GM12878 (cell line): ENCODE results near the gene MEMO1. TPM values are rescaled to one million over a fixed set of nuclear protein-coding genes. Genes with fewer than 3 reads are reported as not detected.

Source experiments
- ATAC-seq: fragments of 200-7000 bp; cut with Tn5 transposase; 3 replicates; pipeline ENCODE4 v1.9.1; 2020; ENCODE audit warnings: mild to moderate bottlenecking, moderate library complexity
- BruUV-seq: library from RNA; stranded (reverse); fragments of 400-500 nt; replicated peaks from 2 replicates; lab custom pipeline; 2021; lab: Mats Ljungman, UMichigan
- CTCF ChIA-PET: fragments of 300-600 bp; sonication (Branson Sonifier 250); formaldehyde crosslinking; extraction: SDS; loops from one replicate; lab custom pipeline; 2021; ENCODE audit warnings: inconsistent platforms; lab: Yijun Ruan, JAX
- POLR2A ChIA-PET: fragments of 350-600 bp; formaldehyde crosslinking; extraction: SDS; loops from one replicate; lab custom pipeline; 2021; ENCODE audit warnings: inconsistent platforms; lab: Charles Lee
- RAD21 ChIA-PET: fragments of 300-600 bp; sonication (Branson Sonifier 250); formaldehyde crosslinking; loops from one replicate; lab custom pipeline; 2023; ENCODE audit warnings: antibody characterized with exemption; ENCODE audit not compliant: unreplicated experiment; lab: Charles Lee
- SMC1A ChIA-PET: fragments of 300-600 bp; sonication (Branson Sonifier 250); formaldehyde crosslinking; loops from one replicate; lab custom pipeline; 2023; ENCODE audit not compliant: unreplicated experiment, uncharacterized antibody; lab: Charles Lee
- DNase-seq: peaks from one replicate; pipeline ENCODE4 v3.0.0-alpha.2; 2011; ENCODE audit warnings: low read depth, low spot score
- FAIRE-seq: peaks from 3 replicates; lab custom pipeline; 2011; peaks lifted over from hg19 to GRCh38; lab: Jason Lieb, UNC
- H2AFZ ChIP-seq: 2 replicates; pipeline ENCODE4 v1.6.0; 2011; ENCODE audit warnings: low read depth, low read length, control low read depth; ENCODE audit not compliant: control insufficient read depth
- H3K27ac ChIP-seq: 2 replicates; pipeline ENCODE4 v1.5.1; 2011; ENCODE audit warnings: control low read depth; ENCODE audit not compliant: control insufficient read depth, insufficient read depth
- H3K27me3 ChIP-seq, 2 experiments: replicated peaks in 1 of 2; 2 replicates each; pipeline versions ENCODE4 v1.6.0 to v1.6.1; 2011; ENCODE audit warnings: low read length in 1 of 2; ENCODE audit not compliant: control insufficient read depth in 2 of 2, insufficient read depth in 2 of 2
- H3K36me3 ChIP-seq, 2 experiments: 2 replicates each; pipeline ENCODE4 v1.5.1; 2011; ENCODE audit warnings: low read length in 1 of 2; ENCODE audit not compliant: control insufficient read depth in 2 of 2, insufficient read depth in 2 of 2
- H3K4me1 ChIP-seq: 2 replicates; pipeline ENCODE4 v1.6.1; 2011; ENCODE audit warnings: mild to moderate bottlenecking, low read length, moderate library complexity, mixed read lengths; ENCODE audit not compliant: control insufficient read depth, insufficient read depth
- H3K4me2 ChIP-seq: 2 replicates; pipeline ENCODE4 v1.6.0; 2011; ENCODE audit warnings: control low read depth; ENCODE audit not compliant: control insufficient read depth, insufficient read depth
- H3K4me3 ChIP-seq: fragments of 200-600 bp; sonication (generic); 2 replicates; pipeline ENCODE4 v1.5.1; 2016
- H3K79me2 ChIP-seq: 2 replicates; pipeline ENCODE4 v1.6.0; 2011; ENCODE audit warnings: low read length; ENCODE audit not compliant: control insufficient read depth, insufficient read depth
- H3K9ac ChIP-seq: 2 replicates; pipeline ENCODE4 v1.8.0; 2011; ENCODE audit warnings: low read length, control low read depth, mixed read lengths; ENCODE audit not compliant: control insufficient read depth, insufficient read depth
- H3K9me3 ChIP-seq: replicated peaks from 3 replicates; pipeline ENCODE4 v1.5.1; 2011; ENCODE audit warnings: mild to moderate bottlenecking, low read length; ENCODE audit not compliant: control insufficient read depth, insufficient read depth
- H4K20me1 ChIP-seq: 2 replicates; pipeline ENCODE4 v1.6.0; 2011; ENCODE audit not compliant: control insufficient read depth, insufficient read depth
- CHD2 ChIP-seq: IDR thresholded peaks from 2 replicates; pipeline ENCODE4 v1.6.1; 2011; ENCODE audit warnings: low read depth, low read length, improper control_type of control experiment, borderline replicate concordance
- EZH2 ChIP-seq: IDR thresholded peaks from 2 replicates; pipeline ENCODE4 v1.6.1; 2012; ENCODE audit warnings: low read depth, mild to moderate bottlenecking, control low read depth, inconsistent platforms, low read length, borderline replicate concordance; ENCODE audit not compliant: control insufficient read depth
- FOS ChIP-seq: IDR thresholded peaks from 3 replicates; pipeline ENCODE4 v1.6.1; 2011; ENCODE audit warnings: borderline replicate concordance; ENCODE audit not compliant: insufficient read length; ENCODE audit errors: extremely low read depth
- IRF4 ChIP-seq: IDR thresholded peaks from 2 replicates; pipeline ENCODE4 v1.6.1; 2011; ENCODE audit warnings: low read depth, low read length
- KLF5 ChIP-seq: fragments of 450-650 bp; IDR thresholded peaks from 2 replicates; pipeline ENCODE4 v1.6.1; 2014; ENCODE audit warnings: mild to moderate bottlenecking; ENCODE audit not compliant: partially characterized antibody
- NFIC ChIP-seq: IDR thresholded peaks from 2 replicates; pipeline ENCODE4 v1.6.1; 2012; ENCODE audit warnings: low read depth, mild to moderate bottlenecking, inconsistent platforms, low read length, moderate library complexity
- PAX8 ChIP-seq: fragments of 450-650 bp; IDR thresholded peaks from 2 replicates; pipeline ENCODE4 v1.6.1; 2017; ENCODE audit warnings: mild to moderate bottlenecking, moderate library complexity
- POLR2AphosphoS5 ChIP-seq: IDR thresholded peaks from 2 replicates; pipeline ENCODE4 v1.6.1; 2011; ENCODE audit warnings: mild to moderate bottlenecking, low read length, inconsistent platforms
- ZNF384 ChIP-seq: IDR thresholded peaks from 2 replicates; pipeline ENCODE4 v1.6.1; 2012; ENCODE audit warnings: low read depth, mild to moderate bottlenecking, low read length, improper control_type of control experiment, borderline replicate concordance
- ZNF622 ChIP-seq: fragments of 450-650 bp; IDR thresholded peaks from 2 replicates; pipeline ENCODE4 v1.6.1; 2017; ENCODE audit warnings: mild to moderate bottlenecking, inconsistent platforms
- ZSCAN29 ChIP-seq: fragments of 450-650 bp; IDR thresholded peaks from 2 replicates; pipeline ENCODE4 v1.6.1; 2017; ENCODE audit warnings: mild to moderate bottlenecking, moderate library complexity
- WGBS: methylation state at CpG from one replicate; pipeline ENCODE4 v1.1.6; 2016; ENCODE audit warnings: low lambda C conversion rate; ENCODE audit not compliant: insufficient replicate concordance, insufficient coverage; ENCODE audit errors: missing lambda C conversion rate; 5-methylcytosine and 5-hydroxymethylcytosine counted together
- in situ Hi-C: fragments of 300-500 bp; cut with MboI; formaldehyde crosslinking; loops from 9 replicates; pipeline ENCODE4 v1.14.3; 2018; ENCODE audit warnings: mixed read lengths
- intact Hi-C: fragments of 100-400 bp; cut with micrococcal nuclease; formaldehyde crosslinking; loops from one replicate; pipeline ENCODE4 v1.14.2; 2022; ENCODE audit not compliant: unreplicated experiment
- polyA plus RNA-seq, 11 experiments: library from polyadenylated mRNA; depleted of rRNA in 4 of 11; unstranded in 6 of 11; stranded (reverse) in 5 of 11; fragments of >200 nt; fragmentation: Nextera tagmentation in 4 of 11; fragmentation: Illumina TruSeq in 1 of 11; extraction: Ambion mirVana in 4 of 11; extraction: Trizol in 1 of 11; gene quantifications; 1 replicate in 1 of 11; 2 replicates in 10 of 11; pipeline versions ENCODE4 v1.2.1 to v1.2.3, GENCODE V29; 2011 to 2016; ENCODE audit warnings: inconsistent platforms in 2 of 11, missing spikeins in 2 of 11, low read depth in 1 of 11
- total RNA-seq, 4 experiments: library from RNA; depleted of rRNA in 3 of 4; stranded (reverse); fragments of >200 nt in 3 of 4; fragmentation: Illumina TruSeq in 1 of 4; extraction: Trizol in 1 of 4; gene quantifications; 2 replicates each; pipeline versions ENCODE4 v1.2.1 to v1.2.3, GENCODE V29; 2013 to 2021
- TF ChIP-seq, protein P1 (sequence below): IDR thresholded peaks from 2 replicates; pipeline ENCODE4 v1.6.1; 2011; ENCODE audit warnings: low read depth, mild to moderate bottlenecking, low read length, moderate library complexity, borderline replicate concordance; ENCODE audit errors: extremely low read depth
- TF ChIP-seq, protein P2 (sequence below): fragments of 450-650 bp; formaldehyde crosslinking; IDR thresholded peaks from 2 replicates; pipeline ENCODE4 v1.5.0; 2022; ENCODE audit warnings: mild to moderate bottlenecking, missing genetic modification characterization
- TF ChIP-seq, protein P3 (sequence below): IDR thresholded peaks from 2 replicates; pipeline ENCODE4 v1.6.1; 2012; ENCODE audit warnings: improper control_type of control experiment, low read depth, low read length; ENCODE audit not compliant: insufficient replicate concordance

Gene MEMO1
- total and polyA plus RNA-seq, 10 of the 15 experiments (the other 5 are each of a cell fraction or from before 2014, with no cell fraction given) = 39.8 to 99.1 (median 72.2) TPM

DNA sequence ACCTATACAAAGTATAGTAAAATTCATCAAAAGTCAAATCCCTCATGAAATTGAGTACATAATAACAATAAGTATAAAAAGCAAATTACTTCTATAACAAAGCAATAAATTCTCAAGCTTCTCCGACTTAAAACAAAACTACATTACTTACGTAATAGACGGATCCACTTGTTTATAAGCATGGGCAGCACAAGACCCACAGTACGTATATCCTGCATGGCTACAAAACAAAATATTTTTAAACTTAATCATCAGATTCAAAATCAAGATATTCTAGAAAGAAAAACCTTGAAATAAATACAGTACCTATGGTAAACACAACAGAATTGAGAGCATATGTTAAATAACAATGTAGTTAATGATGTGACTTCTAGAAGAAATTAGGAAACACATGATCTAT lies 78.9 kb downstream of the MEMO1 start:
- no peaks in the 10 kb centered on the region for H3K4me1 ChIP-seq
- no peak overlapping the region for H3K4me3 ChIP-seq
- no peak for DNase-seq
- H3K27ac ChIP-seq = no peak overlapping the region
- 98% methylated on average over 4 of the region's 4 CpGs for WGBS
- CTCF ChIA-PET = interaction anchor here (1.4 kb wide), 1 partner anchor 10 kb away, joined by 4 read pairs; no protein-coding TSS in a partner anchor
- H2AFZ ChIP-seq = no peak overlapping the region
- intact Hi-C loops (no loop called here), in situ Hi-C loops (no loop called here)
- peaks cover 0 to 3% of the 10 kb centered on the region in 2 experiments; a peak in 1 of 4 replicates for H3K36me3 ChIP-seq
- no peaks in the 10 kb centered on the region for H3K9me3 ChIP-seq
- RAD21 ChIA-PET = no interaction called here
- no peak overlapping the region for H3K4me2 ChIP-seq
- FAIRE-seq = no peak
- H3K27me3 ChIP-seq = no peaks in the 10 kb centered on the region
- H4K20me1 ChIP-seq = no peaks in the 10 kb centered on the region
- no peak for ATAC-seq
- SMC1A ChIA-PET = interaction anchor here (1.0 to 2.0 kb wide), 2 partner anchors 10 to 27 kb away, joined by 4 to 6 read pairs; no protein-coding TSS in a partner anchor
- no peak for TF ChIP-seq ZNF622
- no peak for TF ChIP-seq ZSCAN29
- TF ChIP-seq, protein P1, sequence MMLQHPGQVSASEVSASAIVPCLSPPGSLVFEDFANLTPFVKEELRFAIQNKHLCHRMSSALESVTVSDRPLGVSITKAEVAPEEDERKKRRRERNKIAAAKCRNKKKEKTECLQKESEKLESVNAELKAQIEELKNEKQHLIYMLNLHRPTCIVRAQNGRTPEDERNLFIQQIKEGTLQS = no peak
- TF ChIP-seq EZH2 = no peak
- TF ChIP-seq, protein P2, sequence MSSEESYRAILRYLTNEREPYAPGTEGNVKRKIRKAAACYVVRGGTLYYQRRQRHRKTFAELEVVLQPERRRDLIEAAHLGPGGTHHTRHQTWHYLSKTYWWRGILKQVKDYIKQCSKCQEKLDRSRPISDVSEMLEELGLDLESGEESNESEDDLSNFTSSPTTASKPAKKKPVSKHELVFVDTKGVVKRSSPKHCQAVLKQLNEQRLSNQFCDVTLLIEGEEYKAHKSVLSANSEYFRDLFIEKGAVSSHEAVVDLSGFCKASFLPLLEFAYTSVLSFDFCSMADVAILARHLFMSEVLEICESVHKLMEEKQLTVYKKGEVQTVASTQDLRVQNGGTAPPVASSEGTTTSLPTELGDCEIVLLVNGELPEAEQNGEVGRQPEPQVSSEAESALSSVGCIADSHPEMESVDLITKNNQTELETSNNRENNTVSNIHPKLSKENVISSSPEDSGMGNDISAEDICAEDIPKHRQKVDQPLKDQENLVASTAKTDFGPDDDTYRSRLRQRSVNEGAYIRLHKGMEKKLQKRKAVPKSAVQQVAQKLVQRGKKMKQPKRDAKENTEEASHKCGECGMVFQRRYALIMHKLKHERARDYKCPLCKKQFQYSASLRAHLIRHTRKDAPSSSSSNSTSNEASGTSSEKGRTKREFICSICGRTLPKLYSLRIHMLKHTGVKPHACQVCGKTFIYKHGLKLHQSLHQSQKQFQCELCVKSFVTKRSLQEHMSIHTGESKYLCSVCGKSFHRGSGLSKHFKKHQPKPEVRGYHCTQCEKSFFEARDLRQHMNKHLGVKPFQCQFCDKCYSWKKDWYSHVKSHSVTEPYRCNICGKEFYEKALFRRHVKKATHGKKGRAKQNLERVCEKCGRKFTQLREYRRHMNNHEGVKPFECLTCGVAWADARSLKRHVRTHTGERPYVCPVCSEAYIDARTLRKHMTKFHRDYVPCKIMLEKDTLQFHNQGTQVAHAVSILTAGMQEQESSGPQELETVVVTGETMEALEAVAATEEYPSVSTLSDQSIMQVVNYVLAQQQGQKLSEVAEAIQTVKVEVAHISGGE (CRISPR knock-in tag) = no peak
- no peak for TF ChIP-seq PAX8
- no peak for TF ChIP-seq NFIC
- no peak for TF ChIP-seq FOS
- no peak for TF ChIP-seq CHD2
- no peak for TF ChIP-seq POLR2AphosphoS5
- TF ChIP-seq, protein P3, sequence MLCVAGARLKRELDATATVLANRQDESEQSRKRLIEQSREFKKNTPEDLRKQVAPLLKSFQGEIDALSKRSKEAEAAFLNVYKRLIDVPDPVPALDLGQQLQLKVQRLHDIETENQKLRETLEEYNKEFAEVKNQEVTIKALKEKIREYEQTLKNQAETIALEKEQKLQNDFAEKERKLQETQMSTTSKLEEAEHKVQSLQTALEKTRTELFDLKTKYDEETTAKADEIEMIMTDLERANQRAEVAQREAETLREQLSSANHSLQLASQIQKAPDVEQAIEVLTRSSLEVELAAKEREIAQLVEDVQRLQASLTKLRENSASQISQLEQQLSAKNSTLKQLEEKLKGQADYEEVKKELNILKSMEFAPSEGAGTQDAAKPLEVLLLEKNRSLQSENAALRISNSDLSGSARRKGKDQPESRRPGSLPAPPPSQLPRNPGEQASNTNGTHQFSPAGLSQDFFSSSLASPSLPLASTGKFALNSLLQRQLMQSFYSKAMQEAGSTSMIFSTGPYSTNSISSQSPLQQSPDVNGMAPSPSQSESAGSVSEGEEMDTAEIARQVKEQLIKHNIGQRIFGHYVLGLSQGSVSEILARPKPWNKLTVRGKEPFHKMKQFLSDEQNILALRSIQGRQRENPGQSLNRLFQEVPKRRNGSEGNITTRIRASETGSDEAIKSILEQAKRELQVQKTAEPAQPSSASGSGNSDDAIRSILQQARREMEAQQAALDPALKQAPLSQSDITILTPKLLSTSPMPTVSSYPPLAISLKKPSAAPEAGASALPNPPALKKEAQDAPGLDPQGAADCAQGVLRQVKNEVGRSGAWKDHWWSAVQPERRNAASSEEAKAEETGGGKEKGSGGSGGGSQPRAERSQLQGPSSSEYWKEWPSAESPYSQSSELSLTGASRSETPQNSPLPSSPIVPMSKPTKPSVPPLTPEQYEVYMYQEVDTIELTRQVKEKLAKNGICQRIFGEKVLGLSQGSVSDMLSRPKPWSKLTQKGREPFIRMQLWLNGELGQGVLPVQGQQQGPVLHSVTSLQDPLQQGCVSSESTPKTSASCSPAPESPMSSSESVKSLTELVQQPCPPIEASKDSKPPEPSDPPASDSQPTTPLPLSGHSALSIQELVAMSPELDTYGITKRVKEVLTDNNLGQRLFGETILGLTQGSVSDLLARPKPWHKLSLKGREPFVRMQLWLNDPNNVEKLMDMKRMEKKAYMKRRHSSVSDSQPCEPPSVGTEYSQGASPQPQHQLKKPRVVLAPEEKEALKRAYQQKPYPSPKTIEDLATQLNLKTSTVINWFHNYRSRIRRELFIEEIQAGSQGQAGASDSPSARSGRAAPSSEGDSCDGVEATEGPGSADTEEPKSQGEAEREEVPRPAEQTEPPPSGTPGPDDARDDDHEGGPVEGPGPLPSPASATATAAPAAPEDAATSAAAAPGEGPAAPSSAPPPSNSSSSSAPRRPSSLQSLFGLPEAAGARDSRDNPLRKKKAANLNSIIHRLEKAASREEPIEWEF = no peak
- no peak for TF ChIP-seq ZNF384
- TF ChIP-seq IRF4 = no peak
- TF ChIP-seq KLF5 = no peak
- TF ChIP-seq, all 136 proteins: peak for 0
- POLR2A ChIA-PET = no interaction called here
- Histone ChIP-seq H3K9ac (no peak overlapping the region), H3K79me2 (peaks cover 8% of the 10 kb centered on the region)
- BruUV-seq = no TSS peak
